Glomerular visceral epithelial cell (primary cell): Measurements from ENCODE around the gene IMMT.

Experiments used
- DNase-seq: peaks from one replicate; pipeline ENCODE4 v3.0.0-alpha.2; 2016; ENCODE audit errors: extremely low spot score

IMMT gene

DNA sequence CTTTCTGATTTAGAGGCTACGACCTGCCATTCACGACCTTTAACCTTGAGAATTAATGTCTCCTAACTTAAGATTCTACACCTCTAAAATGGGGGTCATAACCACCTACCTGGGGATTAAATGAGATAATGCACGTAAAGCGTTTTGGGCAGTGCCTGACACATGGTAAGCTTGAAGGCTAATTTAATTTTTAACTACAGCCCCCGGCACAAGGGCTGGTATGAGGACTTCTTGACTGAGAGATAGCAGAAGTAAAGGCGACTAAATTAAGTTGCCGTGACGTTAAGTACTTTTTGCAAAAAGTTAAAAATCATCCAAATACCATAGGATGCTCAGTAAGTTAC is 4.5 kb upstream of the IMMT start:
- DNase-seq, result no peak

DNA sequence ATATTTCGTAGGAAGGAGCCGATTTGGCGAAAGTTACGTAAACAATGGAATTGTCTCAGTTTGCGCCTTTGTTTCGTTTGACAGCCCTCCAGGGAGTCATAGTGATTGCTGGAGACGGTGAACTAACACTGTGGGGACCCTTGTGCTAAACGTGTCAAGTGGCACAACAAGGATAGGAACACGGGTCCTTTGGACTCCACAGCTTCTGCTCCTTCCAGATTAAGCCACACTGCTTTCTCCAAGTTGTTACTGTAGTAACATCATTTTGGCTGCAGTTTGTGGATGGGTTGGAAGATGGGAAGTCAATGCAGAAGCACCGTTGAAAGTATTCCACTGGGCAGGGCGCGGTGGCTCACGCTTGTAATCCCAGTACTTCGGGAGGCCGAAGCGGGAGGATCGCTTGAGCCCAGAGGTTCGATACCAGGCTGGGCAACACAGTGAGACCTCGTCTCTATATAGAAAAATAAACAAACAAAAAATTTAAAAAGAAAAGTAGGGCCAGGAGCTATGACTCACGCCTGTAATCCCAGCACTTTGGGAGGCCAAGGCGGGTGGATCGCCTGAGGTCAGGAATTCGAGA is 636 bp upstream of the IMMT start:
- DNase-seq, result peak; percentile 0

DNA sequence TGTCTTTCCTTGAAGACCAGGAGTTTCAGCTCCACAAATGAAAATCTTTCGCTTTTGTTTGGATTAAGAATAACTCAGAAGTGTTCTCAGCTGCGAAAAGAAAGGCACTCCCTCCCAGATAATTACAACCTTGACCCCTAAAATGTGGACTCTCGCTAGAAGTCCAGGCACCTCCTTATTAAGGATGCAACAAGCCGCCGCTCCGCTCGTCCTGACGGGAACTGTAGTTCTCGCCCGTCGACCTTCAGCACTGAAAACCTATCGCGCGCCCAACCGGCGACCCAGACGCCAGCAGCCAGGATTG is 559 bp downstream of the IMMT start:
- DNase-seq, result no peak

DNA sequence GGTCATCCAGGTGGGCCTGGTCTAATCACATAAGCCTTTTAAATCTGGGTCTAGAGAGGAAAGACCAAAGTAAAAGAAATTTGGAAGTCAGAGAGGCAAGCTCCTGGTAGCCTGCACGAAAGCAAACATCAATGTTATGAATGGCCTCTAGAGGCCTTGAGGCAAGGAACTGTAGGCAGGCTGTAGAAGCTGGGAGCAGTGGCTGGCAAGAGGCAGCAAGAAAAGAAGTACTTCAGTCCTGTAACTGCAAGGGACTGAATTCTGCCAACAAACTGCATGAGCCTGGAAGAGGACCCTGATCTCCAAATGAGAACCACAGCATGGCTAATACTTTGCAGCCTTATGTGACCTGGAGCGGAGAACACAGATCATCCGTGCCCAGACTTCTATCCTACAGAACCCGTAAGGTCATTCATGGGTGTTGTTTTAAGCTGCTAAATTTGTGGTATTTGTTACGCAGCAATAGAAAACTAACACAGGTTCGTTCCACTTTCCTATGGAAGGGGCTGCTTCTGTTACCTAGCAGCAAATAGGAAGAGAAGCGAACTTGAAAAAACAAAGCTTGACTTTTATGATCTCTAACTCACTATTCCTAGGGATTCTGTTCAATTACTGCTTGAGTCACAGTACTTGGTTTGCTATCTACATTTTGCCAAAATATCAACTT is 1.2 kb downstream of the IMMT start:
- peak; percentile 4 for DNase-seq

DNA sequence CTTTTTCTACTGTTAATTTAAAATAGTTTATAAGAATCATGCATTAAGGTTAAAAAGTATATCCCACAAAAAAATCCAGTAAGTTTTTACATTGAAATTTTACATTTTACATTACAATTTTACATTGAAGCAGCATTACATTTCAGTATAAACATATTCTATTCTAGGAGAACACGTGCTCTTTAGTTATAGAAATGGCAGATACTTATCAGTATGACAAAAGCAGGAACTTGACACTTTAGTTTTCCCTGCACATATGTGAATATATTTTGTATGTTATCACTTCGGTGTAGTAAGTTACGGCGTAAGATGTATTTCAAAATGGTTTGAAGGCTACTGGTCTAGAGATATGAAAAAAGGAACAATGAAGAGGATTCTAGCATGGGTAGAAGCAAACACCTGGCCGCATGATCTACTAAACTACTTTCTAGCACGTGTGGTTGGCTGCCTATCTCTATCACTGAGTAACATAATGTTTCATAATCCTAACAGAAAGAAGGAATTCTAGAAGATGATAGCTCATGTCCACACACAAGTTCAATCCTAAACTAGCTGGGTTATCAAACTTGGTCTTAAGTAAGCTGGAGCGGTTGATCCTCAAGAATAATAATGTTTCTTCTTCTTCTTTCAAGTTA is 5.4 kb downstream of the IMMT start:
- no peak for DNase-seq

DNA sequence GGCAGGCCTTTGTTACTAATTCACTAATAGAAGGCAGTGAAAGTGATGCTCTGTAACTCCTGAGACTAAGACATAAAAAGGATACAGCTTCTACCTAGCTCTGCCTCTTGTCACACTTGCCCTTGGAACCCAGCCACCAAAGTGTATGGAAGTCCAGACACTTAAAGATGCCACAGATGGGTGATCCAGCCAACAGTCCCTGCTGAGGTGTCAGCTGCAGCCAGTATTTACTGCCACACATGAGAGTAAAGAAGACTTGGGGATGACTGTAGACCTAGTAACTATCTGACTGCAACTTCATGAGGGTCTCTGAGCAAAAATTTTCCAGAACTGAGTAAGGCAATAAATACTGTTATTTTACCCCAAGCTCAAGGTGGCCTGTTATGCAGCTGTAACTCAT is 8.8 kb downstream of the IMMT start:
- no peak for DNase-seq

DNA sequence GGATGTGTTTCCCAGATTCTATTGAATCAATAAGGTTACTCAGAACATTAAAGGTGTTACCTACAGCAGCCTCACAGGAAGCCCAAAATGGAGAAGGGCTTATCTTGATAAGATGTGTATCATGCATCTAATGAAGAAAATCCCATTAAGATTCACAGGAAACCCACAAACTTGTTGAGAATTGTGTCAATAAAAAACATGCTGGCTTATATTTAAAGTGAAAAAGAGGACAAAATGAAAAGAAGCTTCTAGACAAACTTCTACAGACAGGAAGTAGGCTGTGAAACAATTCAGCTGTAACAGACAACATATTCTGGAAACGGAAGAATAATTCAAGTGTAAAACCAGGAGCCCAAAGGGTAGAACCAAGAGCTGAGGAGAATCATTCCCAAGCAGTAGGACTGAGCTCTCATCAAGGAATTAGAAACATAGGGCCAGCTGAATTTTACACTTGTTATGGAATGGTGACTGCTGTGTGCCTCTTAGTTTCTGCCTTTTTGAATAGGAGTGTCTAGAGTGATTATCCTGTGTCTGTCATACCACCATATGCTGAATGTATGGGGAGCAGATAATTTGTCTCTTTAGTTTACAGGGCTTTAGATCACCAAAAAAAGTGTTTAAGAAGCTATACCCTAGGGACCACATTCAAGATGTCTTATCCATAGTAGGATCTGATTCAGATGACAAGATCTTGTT is 9.6 kb downstream of the IMMT start:
- DNase-seq, result no peak

DNA sequence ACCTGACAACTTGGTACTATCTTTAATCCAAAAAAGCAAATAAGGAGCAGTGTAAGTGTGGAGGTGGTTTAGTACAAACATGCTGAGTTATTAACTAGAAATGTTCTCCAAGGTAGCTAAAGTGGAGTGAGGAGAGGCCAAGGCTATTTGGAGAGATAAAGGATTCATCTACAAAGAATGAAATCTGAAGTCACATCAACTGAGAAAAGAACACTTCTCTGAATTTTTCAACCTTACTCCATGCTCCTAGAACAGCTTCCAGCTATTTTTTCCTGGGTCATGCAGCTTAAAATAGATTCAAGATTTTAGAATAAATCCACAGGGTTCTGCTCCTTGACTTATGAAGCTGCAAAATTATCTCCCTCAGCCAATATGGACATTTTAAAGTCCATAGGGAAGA is 18.7 kb downstream of the IMMT start:
- DNase-seq, result no peak

DNA sequence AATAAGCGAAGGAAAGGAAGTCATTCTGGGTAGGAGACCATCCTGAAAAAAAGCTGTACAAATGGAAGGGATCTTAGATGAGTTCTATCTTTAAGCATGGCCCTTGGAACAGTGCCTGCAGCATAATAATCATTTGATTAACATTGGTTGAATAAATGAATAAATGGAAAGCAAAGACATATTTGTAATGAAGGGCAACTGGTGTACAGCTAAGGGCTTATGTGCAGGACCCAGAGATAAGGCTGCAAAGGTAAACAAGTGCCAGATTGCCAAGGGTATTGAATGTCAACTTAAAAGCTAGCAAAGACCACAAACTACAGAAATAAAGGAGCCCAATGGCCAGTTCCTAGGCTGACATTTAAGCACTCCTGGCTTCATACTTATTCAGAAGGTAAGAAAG is 19.4 kb downstream of the IMMT start:
- DNase-seq, result no peak

DNA sequence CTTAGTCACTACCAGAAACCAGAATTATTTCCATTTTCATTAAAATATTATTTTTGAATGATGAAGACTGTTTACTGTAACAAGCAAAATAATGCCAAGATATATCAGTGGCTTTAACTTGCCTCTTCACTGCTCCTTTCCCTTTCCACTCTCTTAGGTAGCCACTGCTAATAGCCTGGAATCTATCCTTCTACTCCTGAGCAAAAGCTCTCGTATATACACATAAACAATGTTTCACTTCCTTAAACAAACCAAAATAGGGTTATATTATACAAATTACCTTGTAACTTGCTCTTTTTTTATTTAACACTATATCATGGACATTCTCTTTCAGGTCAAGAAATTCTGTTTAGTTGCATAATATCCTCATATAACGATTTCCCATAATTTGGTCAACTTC is 20.8 kb downstream of the IMMT start:
- DNase-seq, result no peak

DNA sequence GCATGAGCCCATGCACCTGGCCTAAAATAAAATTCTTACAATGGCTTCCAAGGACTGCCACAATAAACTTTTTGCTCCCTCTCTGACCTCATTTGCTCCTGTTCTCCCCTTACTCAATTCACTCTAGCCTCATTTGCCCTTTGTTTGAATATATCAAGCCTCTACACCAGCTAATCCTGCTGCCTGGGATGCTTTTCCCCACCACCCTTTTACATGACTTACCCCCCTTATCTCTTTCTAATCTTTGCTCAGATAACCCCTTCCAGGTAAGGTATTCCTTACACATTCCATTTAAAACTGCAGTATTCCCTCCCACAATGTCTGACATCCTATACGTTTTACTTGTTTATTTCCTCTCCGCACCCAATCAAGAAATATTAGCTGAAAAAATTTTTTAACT is 22.7 kb downstream of the IMMT start:
- DNase-seq, result no peak

DNA sequence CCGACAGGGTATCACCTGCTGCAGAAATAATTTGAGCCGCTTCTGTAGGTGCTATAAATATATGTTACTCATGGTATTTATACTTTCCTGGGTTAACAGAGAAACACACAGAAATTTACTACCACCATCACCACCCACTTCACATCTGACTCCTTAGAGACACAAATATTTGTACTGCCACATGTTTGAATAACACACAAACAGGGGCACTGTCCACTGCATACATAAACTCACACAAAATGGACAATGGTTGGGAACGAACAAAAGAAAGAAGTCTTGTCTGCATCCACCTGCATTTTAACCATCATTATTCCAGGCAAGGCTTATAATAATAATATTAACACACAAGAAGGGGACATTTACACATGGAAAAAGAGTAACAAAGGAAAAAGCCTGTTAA is 24.0 kb downstream of the IMMT start:
- no peak for DNase-seq

DNA sequence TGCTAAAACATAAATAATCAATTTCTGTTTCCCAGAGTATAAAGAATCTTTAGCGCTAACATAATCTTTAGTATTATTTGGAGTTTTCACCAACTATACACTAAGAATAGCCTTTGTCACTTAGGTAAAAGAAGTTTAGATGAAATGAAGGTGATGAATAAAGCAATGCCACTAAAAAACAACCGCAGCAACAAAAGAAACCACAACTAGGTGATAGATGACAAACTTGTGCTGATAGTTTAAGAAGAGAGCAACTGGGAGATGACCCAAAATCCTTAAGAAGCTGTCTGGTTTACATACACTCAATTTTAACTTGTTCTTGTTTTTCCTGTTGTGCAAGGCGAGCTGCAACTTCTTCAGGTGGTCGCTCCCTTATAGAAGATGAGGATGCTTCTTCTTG is 24.8 kb downstream of the IMMT start:
- no peak for DNase-seq

DNA sequence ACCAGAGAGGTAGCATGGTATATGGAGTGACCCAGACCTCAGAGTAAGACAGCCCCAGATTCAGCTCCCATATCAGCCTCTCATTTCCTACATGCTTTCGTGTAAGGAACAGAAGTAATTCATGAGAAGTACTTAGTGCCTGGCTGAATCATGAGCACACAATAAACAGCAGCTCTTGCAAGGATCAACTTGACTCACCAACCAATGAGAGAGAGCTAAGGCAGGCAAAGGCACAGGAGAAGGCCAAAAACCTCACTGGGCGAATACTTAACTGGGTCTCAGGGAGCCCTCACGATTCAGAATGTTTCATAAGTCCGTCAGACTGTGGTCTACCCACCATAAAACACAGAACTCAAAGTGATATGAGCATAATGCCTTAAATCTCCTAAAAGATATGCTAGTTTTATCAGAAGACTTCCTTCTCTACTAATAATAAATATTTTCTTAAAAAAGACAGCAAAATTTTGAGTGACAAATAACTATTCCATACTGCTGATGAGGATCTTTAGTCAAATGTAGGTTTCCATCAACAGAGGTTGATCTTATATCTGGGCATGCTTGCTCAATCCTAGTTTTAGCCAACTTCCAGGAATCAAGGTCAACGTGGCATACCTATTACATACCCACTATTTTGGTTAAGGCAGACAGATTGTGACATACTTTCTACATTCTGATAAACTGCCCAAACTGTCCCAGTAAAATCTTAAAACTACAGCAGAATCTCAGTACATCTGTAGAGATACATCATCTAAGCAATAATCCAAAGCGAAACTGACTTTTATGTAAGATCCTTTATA is 34.9 kb downstream of the IMMT start:
- DNase-seq, result no peak

DNA sequence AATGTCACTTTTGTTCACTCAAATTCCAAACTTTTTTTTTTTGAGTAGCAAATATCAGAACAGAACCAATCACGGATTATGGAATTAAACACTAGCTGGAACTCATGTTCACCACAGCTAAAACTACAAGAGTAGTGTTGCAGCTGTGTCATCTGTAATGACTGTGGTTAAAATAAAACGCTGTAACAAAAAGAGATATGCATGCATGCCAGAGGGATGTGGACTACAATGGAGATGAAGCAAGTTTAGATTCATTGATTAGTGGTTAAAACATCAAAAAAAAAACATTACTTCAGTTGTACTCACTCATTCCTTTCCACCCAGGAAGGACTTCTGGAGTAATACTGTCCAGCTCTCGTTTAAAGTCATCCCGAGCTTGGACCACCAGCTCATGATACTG is 37.0 kb downstream of the IMMT start:
- DNase-seq, result no peak

DNA sequence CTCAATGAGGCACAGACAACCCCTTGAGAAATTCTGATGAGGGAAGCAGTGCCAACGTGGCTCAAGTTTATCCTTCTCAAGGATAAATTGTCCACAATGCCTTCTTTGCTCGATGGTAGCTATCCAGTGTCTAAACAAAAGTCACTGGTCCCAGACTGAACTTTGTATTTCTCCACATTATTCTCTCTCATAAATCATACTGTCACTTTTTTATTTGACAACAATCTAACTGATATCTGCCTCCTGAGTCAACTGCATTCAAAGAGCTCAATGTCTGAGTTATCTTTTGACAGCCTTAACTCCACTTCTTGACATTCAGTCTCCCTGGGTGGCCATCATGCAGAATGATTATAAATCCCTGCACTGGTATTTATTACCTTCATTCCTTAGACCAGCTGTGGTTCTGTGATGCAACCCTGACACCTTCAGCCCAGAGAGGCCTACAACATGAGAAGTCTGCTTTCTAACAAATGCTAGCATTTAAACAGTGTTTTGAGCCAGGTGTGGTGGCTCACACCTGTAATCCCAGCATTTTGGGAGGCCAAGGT is 38.2 kb downstream of the IMMT start:
- DNase-seq, result no peak

DNA sequence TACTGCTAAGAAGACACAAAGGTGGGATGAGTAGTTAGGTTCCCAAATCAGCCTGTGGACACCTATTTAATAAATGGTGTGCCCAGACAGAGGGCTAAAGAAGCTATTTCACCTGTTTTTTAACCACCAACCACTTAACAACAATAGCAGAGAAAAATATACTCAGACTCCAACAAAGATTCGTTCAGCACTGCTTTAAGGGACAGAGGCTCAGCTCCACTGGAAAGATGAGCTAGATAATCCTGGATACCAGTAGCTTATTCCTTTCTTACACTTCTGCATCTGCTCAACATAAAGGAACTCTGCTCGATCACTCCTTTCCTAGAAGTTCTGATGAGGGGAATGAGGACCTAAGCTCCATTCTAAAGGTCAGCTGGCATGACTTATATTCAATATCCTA is 44.8 kb downstream of the IMMT start:
- no peak for DNase-seq

DNA sequence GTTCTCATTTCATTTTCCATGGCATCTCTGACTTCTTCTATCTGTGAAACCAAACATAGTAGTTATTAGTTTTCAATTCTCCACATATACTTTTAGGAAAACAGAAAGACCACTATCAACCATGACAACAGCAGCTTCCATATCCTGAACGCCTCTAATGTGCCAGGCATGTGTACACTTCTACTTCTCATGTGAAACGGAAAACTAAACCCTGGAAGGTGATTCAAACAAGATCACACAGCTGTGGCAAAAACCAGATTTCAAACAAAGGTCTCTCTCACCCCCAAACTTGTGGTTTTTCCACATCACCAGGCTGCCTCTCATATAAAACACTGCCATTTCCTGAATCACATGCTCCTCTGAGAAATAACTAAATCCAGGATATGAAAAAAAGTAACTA is 47.5 kb downstream of the IMMT start:
- DNase-seq, result no peak

DNA sequence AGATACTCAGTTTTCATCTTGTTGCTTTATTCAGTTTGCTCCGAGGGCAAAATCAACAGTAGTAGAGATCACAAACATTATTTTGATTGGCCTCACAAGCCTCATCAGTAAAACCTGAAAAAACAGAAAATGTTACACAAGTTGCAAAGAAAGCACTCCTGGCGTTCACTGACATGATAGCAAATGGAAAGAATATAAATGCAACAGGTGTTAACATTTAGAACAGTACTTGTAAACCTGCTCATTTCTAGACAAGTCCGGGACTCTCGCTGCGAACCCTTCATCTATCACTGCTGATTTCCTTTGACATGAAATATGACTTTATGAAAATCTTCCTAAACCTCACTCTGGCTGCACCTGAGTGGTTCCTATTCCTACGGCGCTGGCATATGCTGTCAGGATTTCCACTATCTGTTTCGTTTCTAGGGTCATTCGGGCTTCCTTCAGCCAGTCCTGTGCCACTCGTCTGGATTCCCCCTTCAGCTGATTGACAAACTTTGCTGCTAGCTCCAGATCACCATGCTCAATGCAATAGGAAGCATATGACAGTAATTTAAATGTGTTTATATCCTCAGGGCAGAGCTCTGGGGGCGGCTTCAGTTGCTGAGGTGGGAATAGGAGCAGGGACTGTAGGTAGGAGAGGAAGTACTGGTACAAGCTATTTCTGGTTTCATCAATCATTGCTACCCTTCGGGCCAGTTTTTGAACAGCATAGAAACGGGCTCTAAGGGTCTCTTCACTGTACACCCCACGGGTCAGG is 51.2 kb downstream of the IMMT start:
- DNase-seq, result no peak

DNA sequence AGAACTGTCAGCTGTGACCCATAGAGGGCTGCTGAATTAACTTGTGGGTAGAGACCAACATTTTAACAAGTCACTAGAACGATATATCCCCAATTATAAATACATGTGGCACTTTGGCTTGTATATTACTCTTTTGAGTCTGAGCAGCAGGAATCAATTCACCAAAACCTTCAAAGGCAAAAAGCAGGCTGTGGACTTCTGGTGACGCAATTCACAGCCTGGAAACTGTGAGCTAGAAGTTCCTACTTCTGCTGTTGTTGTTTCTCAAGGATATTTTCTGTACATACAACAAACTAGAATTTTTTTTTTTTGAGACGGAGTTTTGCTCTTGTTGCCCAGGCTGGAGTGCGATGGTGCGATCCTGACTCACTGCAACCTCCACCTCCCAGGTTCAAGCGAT is 52.0 kb downstream of the IMMT start:
- DNase-seq, result no peak

DNA sequence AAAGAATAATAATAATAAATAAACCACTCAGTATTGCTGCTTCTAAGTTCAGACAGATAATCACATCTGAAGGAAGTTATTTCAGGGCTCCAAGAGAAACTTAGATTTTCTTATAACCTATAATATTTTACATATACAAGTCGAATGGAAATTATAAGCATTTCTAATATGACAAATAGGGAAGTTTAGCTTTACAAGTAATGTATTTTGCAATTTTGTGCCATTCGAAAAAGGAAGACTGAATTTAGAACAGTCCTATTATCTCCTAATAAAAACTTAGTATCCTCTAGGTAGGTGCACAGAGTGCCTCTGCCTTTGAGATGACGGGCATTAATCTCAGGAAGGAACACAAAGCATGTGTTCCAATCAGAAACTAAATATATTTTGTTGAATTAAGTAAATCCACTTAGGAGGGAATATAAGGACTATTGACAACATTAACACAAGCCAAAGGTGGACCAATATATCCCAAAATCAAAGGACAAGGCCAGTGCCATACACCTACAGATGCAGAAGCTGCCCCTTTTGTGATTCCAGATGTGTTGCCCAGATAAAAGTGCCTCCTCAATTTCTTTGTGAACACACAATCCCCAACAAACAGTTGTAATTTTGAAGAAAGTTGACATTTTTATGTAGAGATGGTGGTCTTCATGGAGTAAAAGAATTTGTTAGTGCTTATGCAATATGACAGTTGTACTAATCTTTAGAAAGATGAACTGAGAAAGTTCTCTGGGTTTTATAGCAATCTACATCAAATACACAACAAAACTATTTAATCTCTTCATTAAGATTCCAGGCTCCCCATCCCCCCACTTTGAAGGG is 52.6 kb downstream of the IMMT start:
- DNase-seq, result no peak
